ENCODE measurements around the gene CCDC33.

CCDC33 gene

GRCh38 chr15:74332611-74333010 is 96.5 kb downstream of the CCDC33 start:
- Histone ChIP-seq H3K79me2 (ENCODE audit: low read length) (no peaks in the 10 kb centered on the region), H3K36me3 (replicated peaks; ENCODE audit: insufficient read depth, low read length) (no peaks in the 10 kb centered on the region), H3K9me2 (replicated peaks; ENCODE audit: insufficient read depth, low read length) (no peaks in the 10 kb centered on the region), H3K4me1 (ENCODE audit: low read length) (no peaks in the 10 kb centered on the region), H3K27ac (ENCODE audit: low read length) (no peak overlapping the region), H3K9ac (ENCODE audit: low read length) (no peak overlapping the region), H3K4me3 (ENCODE audit: low read length) (no peak overlapping the region), H3K27me3 (replicated peaks; ENCODE audit: insufficient read depth, low read length) (peaks cover 74% of the 10 kb centered on the region), H3K4me2 (ENCODE audit: low read depth, low read length) (no peak overlapping the region), H3F3A (ENCODE audit: insufficient read depth, low read length) (no peaks in the 10 kb centered on the region), H4K20me1 (ENCODE audit: insufficient read depth, low read length) (no peaks in the 10 kb centered on the region), H2AFZ (ENCODE audit: low read length) (no peak overlapping the region), H3K9me3 (replicated peaks; ENCODE audit: insufficient read depth, low read length) (no peaks in the 10 kb centered on the region)
- DNase-seq, result no peak
- no peak for TF ChIP-seq CTCF (IDR thresholded peaks at IDR 0.05; ENCODE audit: low read length)
- TF ChIP-seq EZH2 (optimal IDR thresholded peaks at IDR 0.05; ENCODE audit: low read depth, low read length), result no peak
- TF ChIP-seq EZH2phosphoT487 (IDR thresholded peaks at IDR 0.05; ENCODE audit: low read length), result no peak

- no peak overlapping the region for H2AFZ ChIP-seq (ENCODE audit: low read length)
- no peak overlapping the region for H3K4me3 ChIP-seq (ENCODE audit: low read length)
- H3F3A ChIP-seq (ENCODE audit: insufficient read depth, low read length), result no peaks in the 10 kb centered on the region
- H3K9me3 ChIP-seq (replicated peaks; ENCODE audit: insufficient read depth, low read length), result no peaks in the 10 kb centered on the region
- no peaks in the 10 kb centered on the region for H3K9me2 ChIP-seq (replicated peaks; ENCODE audit: insufficient read depth, low read length)
- no peak overlapping the region for H3K27ac ChIP-seq (ENCODE audit: low read length)
- H3K4me1 ChIP-seq (ENCODE audit: low read length), result no peaks in the 10 kb centered on the region
- no peak for DNase-seq
- H3K36me3 ChIP-seq (replicated peaks; ENCODE audit: insufficient read depth, low read length), result no peaks in the 10 kb centered on the region
- H3K4me2 ChIP-seq (ENCODE audit: low read depth, low read length), result no peak overlapping the region
- no peak overlapping the region for H3K9ac ChIP-seq (ENCODE audit: low read length)
- no peaks in the 10 kb centered on the region for H4K20me1 ChIP-seq (ENCODE audit: insufficient read depth, low read length)
- peaks cover 70% of the 10 kb centered on the region for H3K27me3 ChIP-seq (replicated peaks; ENCODE audit: insufficient read depth, low read length)
- H3K79me2 ChIP-seq (ENCODE audit: low read length), result no peaks in the 10 kb centered on the region
- TF ChIP-seq CTCF (IDR thresholded peaks at IDR 0.05; ENCODE audit: low read length) (no peak), EZH2 (optimal IDR thresholded peaks at IDR 0.05; ENCODE audit: low read depth, low read length) (no peak), EZH2phosphoT487 (IDR thresholded peaks at IDR 0.05; ENCODE audit: low read length) (no peak)
Measured at GRCh38 chr15:74333093-74333492, 97.0 kb downstream of the CCDC33 start.

- no peak overlapping the region for H2AFZ ChIP-seq (ENCODE audit: low read length)
- no peak for DNase-seq
- H3K9me3 ChIP-seq (replicated peaks; ENCODE audit: insufficient read depth, low read length), result no peaks in the 10 kb centered on the region
- H3K27me3 ChIP-seq (replicated peaks; ENCODE audit: insufficient read depth, low read length), result peaks cover 68% of the 10 kb centered on the region
- no peaks in the 10 kb centered on the region for H4K20me1 ChIP-seq (ENCODE audit: insufficient read depth, low read length)
- no peak overlapping the region for H3K27ac ChIP-seq (ENCODE audit: low read length)
- no peaks in the 10 kb centered on the region for H3K36me3 ChIP-seq (replicated peaks; ENCODE audit: insufficient read depth, low read length)
- no peak overlapping the region for H3K4me3 ChIP-seq (ENCODE audit: low read length)
- H3F3A ChIP-seq (ENCODE audit: insufficient read depth, low read length), result no peaks in the 10 kb centered on the region
- no peaks in the 10 kb centered on the region for H3K79me2 ChIP-seq (ENCODE audit: low read length)
- TF ChIP-seq EZH2 (optimal IDR thresholded peaks at IDR 0.05; ENCODE audit: low read depth, low read length) (no peak), EZH2phosphoT487 (IDR thresholded peaks at IDR 0.05; ENCODE audit: low read length) (no peak), CTCF (IDR thresholded peaks at IDR 0.05; ENCODE audit: low read length) (no peak)
- H3K4me1 ChIP-seq (ENCODE audit: low read length), result no peaks in the 10 kb centered on the region
- no peaks in the 10 kb centered on the region for H3K9me2 ChIP-seq (replicated peaks; ENCODE audit: insufficient read depth, low read length)
- no peak overlapping the region for H3K4me2 ChIP-seq (ENCODE audit: low read depth, low read length)
- H3K9ac ChIP-seq (ENCODE audit: low read length), result no peak overlapping the region
Measured at GRCh38 chr15:74333662-74334061, 97.5 kb downstream of the CCDC33 start.
